Measurements from ENCODE around the gene BRINP3. TPM values are rescaled to one million over a fixed set of nuclear protein-coding genes. Genes with fewer than 3 reads are reported as not detected.

The BRINP3 gene
- total RNA-seq, 1 donor from 2014 or later, result not detected

GRCh38 chr1:190154744-190155143 is 322.9 kb downstream of the BRINP3 start:
- no peak overlapping the region for H3K4me3 ChIP-seq (ENCODE audit: low read depth, low read length)
- DNase-seq (ENCODE audit: low read depth), result no peak
- TF ChIP-seq CTCF (conservative IDR thresholded peaks at IDR 0.05; ENCODE audit: low read depth, low read length), result no peak

GRCh38 chr1:190147616-190148015 is 330.0 kb downstream of the BRINP3 start:
- TF ChIP-seq CTCF (conservative IDR thresholded peaks at IDR 0.05; ENCODE audit: low read depth, low read length), result no peak
- no peak overlapping the region for H3K4me3 ChIP-seq (ENCODE audit: low read depth, low read length)
- DNase-seq (ENCODE audit: low read depth), result no peak

DNA sequence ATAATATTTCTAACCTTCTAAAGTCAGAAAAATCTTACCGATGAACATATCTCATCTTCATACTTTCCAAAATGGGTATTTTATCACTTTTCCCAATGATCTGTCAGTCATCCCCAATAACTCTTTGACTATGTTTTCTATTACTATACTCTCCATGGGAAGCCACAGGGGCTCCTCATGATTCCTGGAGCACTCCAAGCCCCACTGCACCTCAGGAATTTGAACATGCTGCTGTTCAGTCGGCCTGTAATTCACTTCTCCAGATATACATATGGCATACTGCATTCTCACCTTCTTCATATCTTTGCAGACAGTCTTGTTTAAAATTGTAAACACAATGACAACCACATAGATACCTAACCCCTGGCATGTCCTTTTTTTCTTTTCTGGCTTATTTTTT is 333.0 kb downstream of the BRINP3 start:
- DNase-seq (ENCODE audit: low read depth), result no peak
- H3K4me3 ChIP-seq (ENCODE audit: low read depth, low read length), result no peak overlapping the region
- no peak for TF ChIP-seq CTCF (conservative IDR thresholded peaks at IDR 0.05; ENCODE audit: low read depth, low read length)

DNA sequence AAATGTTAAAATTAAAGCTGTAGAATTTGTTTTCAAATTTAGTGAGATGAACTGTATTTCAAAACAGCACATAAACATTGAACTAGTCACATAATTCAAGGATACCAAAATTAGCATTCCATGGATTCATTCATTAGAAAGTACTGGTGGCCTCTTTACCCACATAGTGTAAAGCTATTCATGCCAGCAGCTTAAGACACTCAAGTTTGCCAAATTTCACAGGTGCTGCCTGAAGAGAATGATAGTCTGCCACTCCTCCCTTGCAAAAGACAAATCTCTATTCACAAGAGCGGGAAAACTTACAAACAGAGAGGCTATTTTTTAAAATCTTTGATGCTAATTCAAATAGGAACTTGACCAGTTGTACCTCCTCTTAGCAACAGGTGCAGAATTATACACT is 337.0 kb downstream of the BRINP3 start:
- no peak overlapping the region for H3K4me3 ChIP-seq (ENCODE audit: low read depth, low read length)
- no peak for TF ChIP-seq CTCF (conservative IDR thresholded peaks at IDR 0.05; ENCODE audit: low read depth, low read length)
- DNase-seq (ENCODE audit: low read depth), result no peak

DNA sequence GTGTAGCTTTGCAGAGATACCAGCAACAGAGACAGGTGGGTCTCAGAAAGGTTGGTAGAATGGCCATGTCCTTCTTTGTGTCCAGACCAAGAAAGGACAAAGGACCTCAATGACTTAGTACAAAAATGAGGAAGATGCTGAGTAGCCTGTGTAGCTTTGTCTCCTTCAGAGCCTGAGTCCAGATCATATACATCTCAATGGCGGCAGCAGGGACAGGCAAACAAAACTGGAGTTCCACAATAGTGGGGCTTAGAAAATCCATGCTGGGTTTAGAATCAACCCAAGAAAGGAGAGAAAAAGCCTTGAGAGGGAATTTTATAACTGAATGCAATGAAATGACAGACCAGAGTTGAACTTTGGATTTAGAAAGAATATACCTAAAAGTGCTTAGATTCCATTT is 339.0 kb downstream of the BRINP3 start:
- TF ChIP-seq CTCF (conservative IDR thresholded peaks at IDR 0.05; ENCODE audit: low read depth, low read length), result no peak
- DNase-seq (ENCODE audit: low read depth), result no peak
- H3K4me3 ChIP-seq (ENCODE audit: low read depth, low read length), result no peak overlapping the region

DNA sequence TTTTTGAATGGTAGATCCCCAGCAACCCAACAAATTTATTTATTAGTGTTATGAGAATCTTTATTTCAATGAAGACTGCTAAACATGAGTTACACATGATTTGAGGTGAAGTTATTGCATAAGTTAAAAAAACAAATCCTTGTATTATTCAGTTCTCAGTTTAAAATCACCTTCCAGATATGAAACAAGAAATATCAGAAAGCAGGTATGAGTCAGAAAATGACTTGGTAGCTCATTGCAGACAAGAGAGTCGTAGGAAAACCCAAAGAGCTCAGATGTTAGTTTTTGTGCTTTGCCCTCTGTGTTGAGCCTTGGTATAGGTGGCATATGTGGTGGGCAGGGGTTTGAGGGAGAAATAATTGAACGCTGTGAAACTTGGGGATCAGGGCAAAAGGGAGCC is 339.4 kb downstream of the BRINP3 start:
- no peak for TF ChIP-seq CTCF (conservative IDR thresholded peaks at IDR 0.05; ENCODE audit: low read depth, low read length)
- DNase-seq (ENCODE audit: low read depth), result no peak
- H3K4me3 ChIP-seq (ENCODE audit: low read depth, low read length), result no peak overlapping the region

GRCh38 chr1:190129366-190129765 is 348.3 kb downstream of the BRINP3 start:
- TF ChIP-seq CTCF (conservative IDR thresholded peaks at IDR 0.05; ENCODE audit: low read depth, low read length), result no peak
- no peak for DNase-seq (ENCODE audit: low read depth)
- no peak overlapping the region for H3K4me3 ChIP-seq (ENCODE audit: low read depth, low read length)
